ENCODE measurements around the gene ANKRD44.

Gene ANKRD44

GRCh38 chr2:197167608-197168314, 142.8 kb downstream of the ANKRD44 start:
- TF ChIP-seq CTCF (IDR thresholded peaks at IDR 0.05; ENCODE audit: insufficient read depth, low read length, missing control alignments) = no peak
- DNase-seq (ENCODE audit: low read depth, low spot score) = no peak
- ChIA-PET CTCF (interaction anchor here (0.7 to 6.5 kb wide), 16 partner anchors 9 to 212 kb away, joined by 3 to 46 read pairs (median 4); no protein-coding TSS in a partner anchor), POLR2A (no interaction called here)
- no peak overlapping the region for H3K4me3 ChIP-seq (ENCODE audit: low read depth, low read length)

- ChIA-PET POLR2A (no interaction called here), CTCF (interaction anchor here (1.2 to 6.5 kb wide), 5 partner anchors 8 to 51 kb away, joined by 3 to 46 read pairs (median 4); no protein-coding TSS in a partner anchor)
- TF ChIP-seq CTCF (IDR thresholded peaks at IDR 0.05; ENCODE audit: insufficient read depth, low read length, missing control alignments) = no peak
- H3K4me3 ChIP-seq (ENCODE audit: low read depth, low read length) = no peak overlapping the region
- no peak for DNase-seq (ENCODE audit: low read depth, low spot score)
Measured at GRCh38 chr2:197165020-197165419, 145.6 kb downstream of the ANKRD44 start.

GRCh38 chr2:197164141-197164754, 146.3 kb downstream of the ANKRD44 start:
- TF ChIP-seq CTCF (IDR thresholded peaks at IDR 0.05; ENCODE audit: insufficient read depth, low read length, missing control alignments) = no peak
- POLR2A ChIA-PET = no interaction called here
- H3K4me3 ChIP-seq (ENCODE audit: low read depth, low read length) = no peak overlapping the region
- CTCF ChIA-PET = no interaction called here
- DNase-seq (ENCODE audit: low read depth, low spot score) = no peak

- TF ChIP-seq CTCF (IDR thresholded peaks at IDR 0.05; ENCODE audit: insufficient read depth, low read length, missing control alignments) = no peak
- ChIA-PET POLR2A (no interaction called here), CTCF (no interaction called here)
- no peak for DNase-seq (ENCODE audit: low read depth, low spot score)
- H3K4me3 ChIP-seq (ENCODE audit: low read depth, low read length) = no peak overlapping the region
Measured at GRCh38 chr2:197163712-197164140, 146.9 kb downstream of the ANKRD44 start.

GRCh38 chr2:197161774-197162173, 148.8 kb downstream of the ANKRD44 start:
- no peak for TF ChIP-seq CTCF (IDR thresholded peaks at IDR 0.05; ENCODE audit: insufficient read depth, low read length, missing control alignments)
- CTCF ChIA-PET = interaction anchor here (0.8 to 1.2 kb wide), 3 partner anchors 9 to 24 kb away, joined by 3 to 5 read pairs (median 4); no protein-coding TSS in a partner anchor
- POLR2A ChIA-PET = no interaction called here
- no peak overlapping the region for H3K4me3 ChIP-seq (ENCODE audit: low read depth, low read length)
- no peak for DNase-seq (ENCODE audit: low read depth, low spot score)

GRCh38 chr2:197159661-197160211, 150.8 kb downstream of the ANKRD44 start:
- CTCF ChIA-PET = interaction anchor here (1.2 to 2.3 kb wide), 4 partner anchors 7 to 46 kb away, joined by 4 to 9 read pairs (median 7); no protein-coding TSS in a partner anchor
- TF ChIP-seq CTCF (IDR thresholded peaks at IDR 0.05; ENCODE audit: insufficient read depth, low read length, missing control alignments) = no peak
- POLR2A ChIA-PET = interaction anchor here (1.1 kb wide), 1 partner anchor 23 kb away, joined by 3 read pairs; no protein-coding TSS in a partner anchor
- DNase-seq (ENCODE audit: low read depth, low spot score) = no peak
- no peak overlapping the region for H3K4me3 ChIP-seq (ENCODE audit: low read depth, low read length)

Measured in AG04449 (cell line).